ENCODE measurements around the gene ZNF335. TPM values are rescaled to one million over a fixed set of nuclear protein-coding genes. Genes with fewer than 3 reads are reported as not detected.

Gene ZNF335
- polyA plus RNA-seq, 1 donor, result 13.4 TPM

GRCh38 chr20:45987108-45987780 lies 15.2 kb upstream of the ZNF335 start:
- H3K4me3 ChIP-seq (ENCODE audit: low read length), result no peak overlapping the region
- no peak overlapping the region for H3K27ac ChIP-seq (ENCODE audit: low read length)
- H3K9me3 ChIP-seq (ENCODE audit: control insufficient read depth, low read depth, low read length), result no peaks in the 10 kb centered on the region
- no peaks in the 10 kb centered on the region for H3K36me3 ChIP-seq (ENCODE audit: control insufficient read depth, insufficient read depth, low read length)
- DNase-seq, result peak in 1 of 2 donors; percentile 34
- H3K27me3 ChIP-seq (ENCODE audit: control insufficient read depth, insufficient read depth, low read length), result peaks cover 8% of the 10 kb centered on the region
- no CpG with 5 or more reads among the region's 16 CpGs for WGBS (ENCODE audit: insufficient coverage, low lambda C conversion rate)
- H3K4me1 ChIP-seq (ENCODE audit: control insufficient read depth, insufficient read depth, low read length), result no peaks in the 10 kb centered on the region

DNA sequence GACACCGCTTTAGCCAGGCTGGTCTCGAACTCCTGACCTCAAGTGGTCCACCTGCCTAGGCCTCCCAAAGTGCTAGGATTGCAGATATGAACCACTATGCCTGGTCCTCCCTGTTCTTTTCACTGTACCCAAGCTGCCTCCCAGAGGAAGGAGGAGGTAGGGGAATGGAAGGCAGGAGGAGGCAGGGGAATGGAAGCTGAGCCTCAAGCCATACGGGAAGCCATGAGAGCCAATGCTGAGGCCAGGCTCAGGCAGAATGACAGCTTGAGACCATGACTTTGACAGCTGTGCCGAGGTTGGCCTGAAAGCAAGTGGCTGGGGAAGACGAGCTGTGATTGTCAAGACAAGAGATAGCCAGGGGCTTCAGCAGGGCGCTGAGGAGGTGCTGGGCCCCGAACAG lies 13.6 kb upstream of the ZNF335 start:
- Histone ChIP-seq H3K27me3 (ENCODE audit: control insufficient read depth, insufficient read depth, low read length) (peaks cover 8% of the 10 kb centered on the region), H3K4me1 (ENCODE audit: control insufficient read depth, insufficient read depth, low read length) (no peaks in the 10 kb centered on the region), H3K9me3 (ENCODE audit: control insufficient read depth, low read depth, low read length) (no peaks in the 10 kb centered on the region), H3K4me3 (ENCODE audit: low read length) (no peak overlapping the region), H3K27ac (ENCODE audit: low read length) (no peak overlapping the region), H3K36me3 (ENCODE audit: control insufficient read depth, insufficient read depth, low read length) (no peaks in the 10 kb centered on the region)
- no CpG with 5 or more reads among the region's 7 CpGs for WGBS (ENCODE audit: insufficient coverage, low lambda C conversion rate)
- DNase-seq, result no peak

DNA sequence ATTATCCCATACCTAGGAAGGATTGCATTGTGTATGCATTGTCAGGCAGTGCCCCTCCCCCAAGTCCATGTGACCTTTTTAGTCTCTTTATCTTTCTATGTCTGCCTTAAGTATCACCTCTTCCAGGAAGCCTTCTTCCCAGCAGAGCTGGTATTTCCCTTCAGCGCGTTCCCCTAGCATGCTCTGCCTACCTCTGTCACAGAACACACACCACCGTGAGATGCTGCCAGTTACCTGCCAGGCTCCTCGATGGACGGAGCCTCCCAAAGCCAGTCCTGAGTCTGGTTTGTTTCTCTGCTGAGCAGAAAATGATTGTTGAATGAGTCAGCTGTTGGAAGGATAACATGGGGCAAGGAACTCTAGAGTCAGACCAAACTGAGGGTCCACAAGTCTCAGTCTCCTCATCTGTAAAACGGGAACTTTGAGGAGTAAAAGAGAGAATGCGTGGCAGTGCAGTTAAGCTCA lies 11.3 kb upstream of the ZNF335 start:
- no peak overlapping the region for H3K4me3 ChIP-seq (ENCODE audit: low read length)
- H3K27ac ChIP-seq (ENCODE audit: low read length), result no peak overlapping the region
- WGBS (ENCODE audit: insufficient coverage, low lambda C conversion rate), result no CpG with 5 or more reads among the region's 7 CpGs
- no peaks in the 10 kb centered on the region for H3K4me1 ChIP-seq (ENCODE audit: control insufficient read depth, insufficient read depth, low read length)
- no peaks in the 10 kb centered on the region for H3K9me3 ChIP-seq (ENCODE audit: control insufficient read depth, low read depth, low read length)
- no peak for DNase-seq
- no peaks in the 10 kb centered on the region for H3K36me3 ChIP-seq (ENCODE audit: control insufficient read depth, insufficient read depth, low read length)
- peaks cover 8% of the 10 kb centered on the region for H3K27me3 ChIP-seq (ENCODE audit: control insufficient read depth, insufficient read depth, low read length)

- WGBS (ENCODE audit: insufficient coverage, low lambda C conversion rate), result no CpG with 5 or more reads among the region's 6 CpGs
- DNase-seq, result no peak
Observed at GRCh38 chr20:45981261-45981660, 9.3 kb upstream of the ZNF335 start.

DNA sequence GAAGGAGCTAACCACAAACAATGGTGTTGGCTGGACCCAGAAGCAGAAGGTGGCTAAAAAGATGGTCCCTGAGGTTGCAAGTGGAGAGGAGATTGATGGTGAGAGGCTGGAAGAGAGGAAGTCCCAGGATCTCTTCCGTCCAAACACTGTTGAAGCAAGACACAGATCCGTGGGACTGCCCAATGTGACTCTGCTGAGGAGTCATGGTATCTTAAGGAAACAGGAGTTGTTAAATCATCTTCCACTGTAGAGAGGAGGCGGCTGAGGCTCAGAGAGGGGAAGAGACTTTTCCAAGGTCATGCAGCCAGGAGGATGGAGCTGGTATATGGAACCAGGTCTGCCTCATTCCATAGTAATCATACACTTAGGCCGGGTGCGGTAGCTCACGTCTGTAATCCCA lies 4.1 kb upstream of the ZNF335 start:
- H3K4me3 ChIP-seq (ENCODE audit: low read length), result no peak overlapping the region
- H3K27me3 ChIP-seq (ENCODE audit: control insufficient read depth, insufficient read depth, low read length), result peaks cover 2% of the 10 kb centered on the region
- no peak overlapping the region for H3K27ac ChIP-seq (ENCODE audit: low read length)
- no peaks in the 10 kb centered on the region for H3K4me1 ChIP-seq (ENCODE audit: control insufficient read depth, insufficient read depth, low read length)
- no peak for DNase-seq
- 80% methylated on average over 1 of the region's 6 CpGs for WGBS (ENCODE audit: insufficient coverage, low lambda C conversion rate)
- H3K9me3 ChIP-seq (ENCODE audit: control insufficient read depth, low read depth, low read length), result no peaks in the 10 kb centered on the region
- no peaks in the 10 kb centered on the region for H3K36me3 ChIP-seq (ENCODE audit: control insufficient read depth, insufficient read depth, low read length)

More at GRCh38 chr20:45981261-45981660, 9.3 kb upstream of the ZNF335 start:
- H3K27me3 ChIP-seq (ENCODE audit: control insufficient read depth, insufficient read depth, low read length), result peaks cover 8% of the 10 kb centered on the region
- H3K4me3 ChIP-seq (ENCODE audit: low read length), result no peak overlapping the region
- H3K9me3 ChIP-seq (ENCODE audit: control insufficient read depth, low read depth, low read length), result no peaks in the 10 kb centered on the region
- no peaks in the 10 kb centered on the region for H3K4me1 ChIP-seq (ENCODE audit: control insufficient read depth, insufficient read depth, low read length)
- H3K36me3 ChIP-seq (ENCODE audit: control insufficient read depth, insufficient read depth, low read length), result no peaks in the 10 kb centered on the region
- H3K27ac ChIP-seq (ENCODE audit: low read length), result no peak overlapping the region

DNA sequence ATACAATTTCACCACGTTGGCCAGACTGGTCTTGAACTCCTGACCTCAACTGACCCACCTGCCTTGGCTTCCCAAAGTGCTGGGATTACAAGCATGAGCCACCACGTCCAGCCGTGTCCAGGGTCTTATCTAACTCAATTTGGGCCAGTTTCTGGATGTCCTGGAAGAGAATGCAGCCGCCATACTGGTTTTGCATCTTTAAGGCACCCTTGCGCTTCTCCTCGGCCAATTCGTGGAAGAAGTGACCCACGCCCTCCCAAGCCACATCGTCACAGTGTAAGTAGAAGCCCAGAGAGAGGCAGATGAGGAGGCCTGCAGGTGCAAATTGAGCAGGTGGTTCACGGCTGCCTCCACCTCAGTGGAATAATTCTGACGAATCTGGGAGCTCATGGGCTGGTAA lies 3.7 kb upstream of the ZNF335 start:
- H3K4me1 ChIP-seq (ENCODE audit: control insufficient read depth, insufficient read depth, low read length), result no peaks in the 10 kb centered on the region
- H3K27ac ChIP-seq (ENCODE audit: low read length), result no peak overlapping the region
- no CpG with 5 or more reads among the region's 11 CpGs for WGBS (ENCODE audit: insufficient coverage, low lambda C conversion rate)
- DNase-seq, result no peak
- H3K36me3 ChIP-seq (ENCODE audit: control insufficient read depth, insufficient read depth, low read length), result no peaks in the 10 kb centered on the region
- H3K4me3 ChIP-seq (ENCODE audit: low read length), result no peak overlapping the region
- no peaks in the 10 kb centered on the region for H3K9me3 ChIP-seq (ENCODE audit: control insufficient read depth, low read depth, low read length)
- peaks cover 2% of the 10 kb centered on the region for H3K27me3 ChIP-seq (ENCODE audit: control insufficient read depth, insufficient read depth, low read length)

DNA sequence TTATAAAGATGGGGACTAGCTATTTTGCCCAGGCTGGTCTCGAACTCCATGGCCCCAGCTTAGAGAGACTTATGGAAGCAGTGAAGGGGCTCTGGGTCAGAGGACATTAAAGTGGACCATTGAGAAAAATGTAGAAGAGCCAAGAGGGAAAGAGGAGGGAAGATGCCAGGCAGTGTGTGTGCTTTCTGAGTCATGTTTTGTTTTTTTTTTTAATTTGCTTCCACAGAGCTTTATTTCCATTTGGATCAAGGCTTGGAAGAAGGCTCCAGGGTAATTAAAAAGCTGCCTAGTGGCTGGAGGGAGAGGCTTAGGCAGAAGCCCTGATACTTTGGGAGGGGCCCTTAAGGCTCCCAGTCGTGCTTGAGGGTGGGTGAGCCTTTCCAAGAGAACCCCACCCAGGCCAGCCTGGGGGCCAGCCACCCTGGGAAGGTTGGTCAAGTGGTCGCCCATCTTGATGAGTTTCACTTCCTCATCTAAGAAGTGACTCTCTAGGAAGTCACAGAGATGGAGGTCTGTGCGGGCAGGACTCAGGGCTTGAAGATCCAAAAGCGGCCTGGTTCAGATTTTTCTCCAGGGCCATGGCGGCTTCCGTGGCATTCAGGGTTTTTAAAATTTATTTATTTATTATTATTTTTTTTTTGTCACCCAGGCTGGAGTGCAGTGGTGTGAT lies 3.0 kb upstream of the ZNF335 start:
- no peaks in the 10 kb centered on the region for H3K9me3 ChIP-seq (ENCODE audit: control insufficient read depth, low read depth, low read length)
- H3K4me3 ChIP-seq (ENCODE audit: low read length), result no peak overlapping the region
- no peaks in the 10 kb centered on the region for H3K36me3 ChIP-seq (ENCODE audit: control insufficient read depth, insufficient read depth, low read length)
- WGBS (ENCODE audit: insufficient coverage, low lambda C conversion rate), result 89% methylated on average over 3 of the region's 7 CpGs
- no peak for DNase-seq
- peaks cover 2% of the 10 kb centered on the region for H3K27me3 ChIP-seq (ENCODE audit: control insufficient read depth, insufficient read depth, low read length)
- peaks cover 1% of the 10 kb centered on the region for H3K4me1 ChIP-seq (ENCODE audit: control insufficient read depth, insufficient read depth, low read length)
- no peak overlapping the region for H3K27ac ChIP-seq (ENCODE audit: low read length)

DNA sequence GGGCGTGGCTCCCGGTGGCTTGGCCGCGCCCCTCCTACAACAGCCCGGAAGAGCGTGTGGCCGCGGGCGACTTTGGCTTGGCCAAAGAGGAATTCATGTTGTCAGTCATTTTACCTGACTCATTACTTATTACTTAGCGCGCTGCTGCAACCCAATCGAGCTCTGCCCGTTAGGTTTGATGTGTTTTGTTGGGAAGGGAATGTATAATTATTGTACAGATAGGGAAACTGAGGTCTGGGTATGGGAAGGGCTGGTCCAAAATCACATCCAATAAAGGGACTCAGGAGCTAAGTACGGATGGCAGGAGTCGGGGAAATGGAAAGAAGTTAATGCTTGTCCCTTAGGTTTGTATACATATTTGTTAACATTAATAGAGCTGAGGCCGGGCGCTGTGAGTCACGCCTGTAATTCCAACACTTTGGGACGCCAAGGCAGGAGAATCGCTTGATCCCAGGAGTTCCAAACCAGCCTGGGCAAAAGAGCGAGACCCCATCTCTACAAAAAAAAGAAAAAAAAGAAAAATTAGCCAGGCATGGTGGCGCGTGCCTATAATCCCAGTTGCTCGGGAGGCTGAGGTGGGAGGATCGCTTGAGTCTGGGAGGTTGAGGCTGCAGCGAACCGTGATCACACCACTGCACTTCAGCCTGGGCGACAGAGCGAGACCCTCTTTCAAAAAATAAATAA lies 639 bp upstream of the ZNF335 start:
- H3K27me3 ChIP-seq (ENCODE audit: control insufficient read depth, insufficient read depth, low read length), result peaks cover 2% of the 10 kb centered on the region
- WGBS (ENCODE audit: insufficient coverage, low lambda C conversion rate), result 60% methylated on average over 1 of the region's 29 CpGs
- no peak for DNase-seq
- H3K27ac ChIP-seq (ENCODE audit: low read length), result peak overlapping the region; percentile 100
- peaks cover 5% of the 10 kb centered on the region for H3K4me1 ChIP-seq (ENCODE audit: control insufficient read depth, insufficient read depth, low read length)
- peaks cover 18% of the 10 kb centered on the region for H3K36me3 ChIP-seq (ENCODE audit: control insufficient read depth, insufficient read depth, low read length)
- H3K9me3 ChIP-seq (ENCODE audit: control insufficient read depth, low read depth, low read length), result no peaks in the 10 kb centered on the region
- peak overlapping the region; percentile 98 for H3K4me3 ChIP-seq (ENCODE audit: low read length)

DNA sequence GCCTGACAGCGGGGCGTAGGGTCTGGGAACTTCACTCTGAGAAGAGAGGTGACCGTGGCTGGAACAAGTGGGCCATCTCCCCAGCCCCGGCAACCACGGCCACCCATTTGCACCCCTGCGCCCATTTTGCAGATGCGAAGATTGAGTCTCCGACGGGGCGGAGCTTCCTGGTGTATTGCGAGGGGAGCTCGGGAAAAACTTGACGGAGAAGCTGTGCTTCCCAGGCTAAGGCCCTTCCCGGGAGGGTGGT lies 653 bp downstream of the ZNF335 start:
- H3K36me3 ChIP-seq (ENCODE audit: control insufficient read depth, insufficient read depth, low read length), result peaks cover 30% of the 10 kb centered on the region
- DNase-seq, result no peak
- peaks cover 5% of the 10 kb centered on the region for H3K4me1 ChIP-seq (ENCODE audit: control insufficient read depth, insufficient read depth, low read length)
- no peaks in the 10 kb centered on the region for H3K9me3 ChIP-seq (ENCODE audit: control insufficient read depth, low read depth, low read length)
- peaks cover 2% of the 10 kb centered on the region for H3K27me3 ChIP-seq (ENCODE audit: control insufficient read depth, insufficient read depth, low read length)
- no CpG with 5 or more reads among the region's 14 CpGs for WGBS (ENCODE audit: insufficient coverage, low lambda C conversion rate)
- peak overlapping the region; percentile 100 for H3K27ac ChIP-seq (ENCODE audit: low read length)
- peak overlapping the region; percentile 98 for H3K4me3 ChIP-seq (ENCODE audit: low read length)

- peak in 1 of 2 donors; percentile 38 for DNase-seq
- peaks cover 31% of the 10 kb centered on the region for H3K36me3 ChIP-seq (ENCODE audit: control insufficient read depth, insufficient read depth, low read length)
Observed at GRCh38 chr20:45970646-45971424, 1.2 kb downstream of the ZNF335 start.

More at GRCh38 chr20:45970646-45971424, 1.2 kb downstream of the ZNF335 start:
- Histone ChIP-seq H3K4me3 (ENCODE audit: low read length) (peak overlapping the region; percentile 98), H3K4me1 (ENCODE audit: control insufficient read depth, insufficient read depth, low read length) (peaks cover 5% of the 10 kb centered on the region), H3K9me3 (ENCODE audit: control insufficient read depth, low read depth, low read length) (no peaks in the 10 kb centered on the region), H3K27ac (ENCODE audit: low read length) (peak overlapping the region; percentile 100), H3K27me3 (ENCODE audit: control insufficient read depth, insufficient read depth, low read length) (peaks cover 2% of the 10 kb centered on the region)
- WGBS (ENCODE audit: insufficient coverage, low lambda C conversion rate), result no CpG with 5 or more reads among the region's 34 CpGs

All from large intestine (tissue), 3 donors.